ENCODE results near the gene LRFN3.

GRCh38 chr19:35993923-35994598 is 57.9 kb downstream of the LRFN3 start:
- TF ChIP-seq CTCF (IDR thresholded peaks at IDR 0.05) (no peak), EZH2 (IDR thresholded peaks at IDR 0.05; ENCODE audit: borderline replicate concordance, insufficient read depth, low read depth, low read length, poor library complexity, severe bottlenecking) (no peak)
